Muscle of leg (tissue), 11 donors: ENCODE results near the gene OSBPL8. TPM values are rescaled to one million over a fixed set of nuclear protein-coding genes. Genes with fewer than 3 reads are reported as not detected.
"Not testable (repeated sequence)": the region's sequence is repeated elsewhere in the genome, so short reads cannot be mapped to it uniquely, and the experiment has no call there.

Source experiments
- DNase-seq: peaks from one replicate; pipeline ENCODE4 v3.0.0; 2013
- H3K27ac ChIP-seq: one replicate; pipeline ENCODE4 v1.5.1; 2013; ENCODE audit warnings: mild to moderate bottlenecking, low read length, control low read depth
- H3K27me3 ChIP-seq: one replicate; pipeline ENCODE4 v1.6.1; 2013; ENCODE audit warnings: low read length; ENCODE audit not compliant: control insufficient read depth, insufficient read depth
- H3K36me3 ChIP-seq: one replicate; pipeline ENCODE4 v1.6.1; 2013; ENCODE audit warnings: low read length; ENCODE audit not compliant: control insufficient read depth, insufficient read depth
- H3K4me1 ChIP-seq: one replicate; pipeline ENCODE4 v1.6.1; 2013; ENCODE audit warnings: low read length; ENCODE audit not compliant: control insufficient read depth, insufficient read depth
- H3K4me3 ChIP-seq: one replicate; pipeline ENCODE4 v1.5.1; 2013; ENCODE audit warnings: low read length, control low read depth
- H3K9me3 ChIP-seq: replicated peaks from 2 replicates; pipeline ENCODE4 v1.6.1; 2013; ENCODE audit warnings: low read depth, low read length; ENCODE audit not compliant: control insufficient read depth
- whole genome bisulfite sequencing: methylation state at CpG from one replicate; pipeline ENCODE4 v1.1.5; 2013; ENCODE audit warnings: missing lambda C conversion rate; ENCODE audit not compliant: insufficient coverage; 5-methylcytosine and 5-hydroxymethylcytosine counted together
- polyA plus RNA-seq, 8 donors: library from polyadenylated mRNA; unstranded; fragments of 120-200 nt; gene quantifications; one replicate each; pipeline versions ENCODE4 v1.2.1 to v1.2.3, GENCODE V29; 2013; ENCODE audit warnings: inconsistent platforms in 1 of 8, low replicate concordance in 1 of 8; ENCODE audit not compliant: insufficient read length in 8 of 8, insufficient read depth in 1 of 8
- total RNA-seq: library from RNA; stranded (reverse); fragments of 120-200 nt; gene quantifications from one replicate; pipeline ENCODE4 v1.2.4, GENCODE V29; 2013

Gene OSBPL8
- total and polyA plus RNA-seq, 9 donors = 14.5 to 36.4 (median 26.2) TPM

- no peak for DNase-seq
- H3K27ac ChIP-seq = no peak overlapping the region
- no peak overlapping the region for H3K4me3 ChIP-seq
- H3K9me3 ChIP-seq = no peaks in the 10 kb centered on the region
- WGBS = no CpG with 5 or more reads among the region's 1 CpG
- H3K4me1 ChIP-seq = peaks cover 6% of the 10 kb centered on the region
- no peaks in the 10 kb centered on the region for H3K36me3 ChIP-seq
- H3K27me3 ChIP-seq = no peaks in the 10 kb centered on the region
These were observed 214.0 kb downstream of the OSBPL8 start for GRCh38 chr12:76345569-76345968.

DNA sequence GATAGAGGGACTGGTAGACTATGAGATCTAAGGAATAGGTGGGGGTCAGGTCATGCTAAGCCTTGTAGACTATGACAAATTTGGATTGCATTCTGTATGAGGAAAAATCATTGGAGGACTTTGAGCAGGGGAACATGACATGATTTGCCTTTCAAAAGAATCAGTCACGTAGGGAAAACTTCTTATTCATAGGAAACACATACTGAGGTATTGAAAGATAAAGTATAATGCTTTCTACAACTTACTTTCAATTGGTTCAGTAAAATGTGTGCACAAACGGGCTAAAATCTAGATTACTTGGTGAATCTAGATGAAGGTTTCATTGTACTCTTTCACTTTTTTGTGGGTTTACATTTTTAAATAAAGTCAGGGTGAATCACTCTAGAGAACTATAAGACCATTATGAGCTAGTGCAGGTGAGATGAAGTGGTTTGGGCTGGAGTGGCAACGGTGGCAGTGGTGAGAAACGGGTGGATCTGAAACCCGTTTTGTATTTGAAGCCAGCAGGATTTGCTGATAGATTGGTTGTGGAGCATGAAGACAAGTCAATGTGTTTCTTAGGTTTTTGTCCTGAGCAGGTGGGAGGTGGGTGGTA, 218.0 kb downstream of the OSBPL8 start:
- Histone ChIP-seq H3K4me1 (no peaks in the 10 kb centered on the region), H3K36me3 (no peaks in the 10 kb centered on the region), H3K4me3 (no peak overlapping the region), H3K9me3 (no peaks in the 10 kb centered on the region), H3K27me3 (no peaks in the 10 kb centered on the region), H3K27ac (no peak overlapping the region)
- DNase-seq = no peak
- 91% methylated on average over 3 of the region's 5 CpGs for WGBS

DNA sequence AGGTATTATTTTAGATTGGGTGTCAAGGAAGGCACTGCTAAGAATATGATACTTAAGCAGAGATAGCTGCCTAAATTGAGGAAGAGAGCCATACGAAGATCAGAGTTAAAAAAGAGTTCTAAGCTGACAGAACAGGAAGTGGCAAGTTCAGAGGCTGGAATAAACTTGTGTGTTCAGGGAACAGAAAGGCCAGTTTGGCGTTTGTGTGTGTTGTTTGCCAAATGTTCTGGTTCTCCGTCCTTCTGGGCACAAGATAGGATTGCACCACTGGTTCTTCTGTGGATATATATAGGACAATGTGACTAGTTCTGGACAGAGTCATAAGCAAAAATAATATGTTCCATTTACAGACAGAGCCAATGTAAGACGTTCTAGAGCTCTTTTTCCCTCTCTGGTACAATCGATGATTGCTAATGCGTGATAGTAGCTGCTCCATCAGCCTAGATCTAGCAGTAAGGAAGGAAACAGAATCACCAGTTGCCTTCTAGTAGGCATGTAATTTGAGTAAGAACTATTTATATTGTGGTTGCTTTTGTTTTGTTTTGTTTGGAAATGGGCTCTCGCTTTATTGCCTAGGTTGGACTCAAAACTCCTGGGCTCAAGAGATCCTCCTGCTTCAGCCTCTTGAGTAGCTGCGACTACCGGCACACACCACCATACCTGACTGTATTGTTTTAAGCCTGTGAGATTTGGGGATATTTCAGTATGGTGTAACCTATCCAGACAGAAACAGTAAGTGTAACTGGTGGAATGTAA, 218.7 kb downstream of the OSBPL8 start:
- Histone ChIP-seq H3K27ac (no peak overlapping the region), H3K4me1 (no peaks in the 10 kb centered on the region), H3K27me3 (no peaks in the 10 kb centered on the region), H3K36me3 (no peaks in the 10 kb centered on the region), H3K4me3 (no peak overlapping the region), H3K9me3 (no peaks in the 10 kb centered on the region)
- 45% methylated on average over 3 of the region's 9 CpGs for WGBS
- no peak for DNase-seq

GRCh38 chr12:76337583-76337982, 222.0 kb downstream of the OSBPL8 start:
- WGBS = no CpG with 5 or more reads among the region's 3 CpGs
- no peaks in the 10 kb centered on the region for H3K27me3 ChIP-seq

GRCh38 chr12:76332606-76333005, 227.0 kb downstream of the OSBPL8 start:
- no CpG with 5 or more reads among the region's 1 CpG for WGBS
- DNase-seq = no peak
- Histone ChIP-seq H3K27me3 (no peaks in the 10 kb centered on the region), H3K4me1 (no peaks in the 10 kb centered on the region), H3K27ac (no peak overlapping the region), H3K4me3 (no peak overlapping the region), H3K36me3 (no peaks in the 10 kb centered on the region), H3K9me3 (peaks cover 2% of the 10 kb centered on the region)

More at GRCh38 chr12:76337583-76337982, 222.0 kb downstream of the OSBPL8 start:
- no peak for DNase-seq
- no peaks in the 10 kb centered on the region for H3K9me3 ChIP-seq
- H3K4me1 ChIP-seq = no peaks in the 10 kb centered on the region
- H3K27ac ChIP-seq = no peak overlapping the region
- no peak overlapping the region for H3K4me3 ChIP-seq
- no peaks in the 10 kb centered on the region for H3K36me3 ChIP-seq

GRCh38 chr12:76329606-76330005, 230.0 kb downstream of the OSBPL8 start:
- WGBS = no CpG with 5 or more reads among the region's 5 CpGs
- DNase-seq = no peak
- Histone ChIP-seq H3K4me3 (no peak overlapping the region), H3K27me3 (no peaks in the 10 kb centered on the region), H3K4me1 (no peaks in the 10 kb centered on the region), H3K36me3 (no peaks in the 10 kb centered on the region), H3K27ac (no peak overlapping the region), H3K9me3 (peaks cover 2% of the 10 kb centered on the region)

DNA sequence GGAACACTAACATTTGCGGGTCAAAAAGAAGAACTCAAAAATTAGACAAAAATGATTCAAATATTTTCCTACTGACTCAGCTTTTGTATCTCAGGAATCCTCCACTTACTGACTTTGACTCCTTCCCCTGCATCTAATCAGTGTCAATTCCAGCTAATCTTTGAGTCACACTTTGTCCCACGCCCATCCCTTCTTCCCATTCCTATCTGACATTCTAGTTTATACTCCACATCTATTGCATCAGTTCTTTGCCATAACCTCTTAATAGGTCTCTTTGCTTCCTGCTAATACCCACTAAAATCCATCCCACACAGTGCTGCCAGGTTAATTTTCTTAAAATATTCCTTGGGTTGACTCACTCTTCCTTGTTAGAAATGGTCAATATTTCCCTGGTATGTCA, 230.4 kb downstream of the OSBPL8 start:
- no peaks in the 10 kb centered on the region for H3K4me1 ChIP-seq
- H3K9me3 ChIP-seq = peaks cover 2% of the 10 kb centered on the region
- WGBS = 86% methylated on average over 2 of the region's 2 CpGs
- H3K4me3 ChIP-seq = no peak overlapping the region
- no peaks in the 10 kb centered on the region for H3K27me3 ChIP-seq
- no peaks in the 10 kb centered on the region for H3K36me3 ChIP-seq
- H3K27ac ChIP-seq = no peak overlapping the region
- no peak for DNase-seq

GRCh38 chr12:76319595-76320319, 239.8 kb downstream of the OSBPL8 start:
- WGBS = 95% methylated on average over 17 of the region's 32 CpGs
- not testable (repeated sequence) for H3K9me3 ChIP-seq, H3K36me3 ChIP-seq, DNase-seq, H3K27ac ChIP-seq, H3K4me3 ChIP-seq, H3K27me3 ChIP-seq, H3K4me1 ChIP-seq

GRCh38 chr12:76318773-76319594, 240.6 kb downstream of the OSBPL8 start:
- Histone ChIP-seq H3K36me3 (no peaks in the 10 kb centered on the region), H3K27me3 (no peaks in the 10 kb centered on the region), H3K4me3 (no peak overlapping the region), H3K9me3 (no peaks in the 10 kb centered on the region), H3K4me1 (no peaks in the 10 kb centered on the region), H3K27ac (no peak overlapping the region)
- WGBS = no CpG with 5 or more reads among the region's 1 CpG
- no peak for DNase-seq

DNA sequence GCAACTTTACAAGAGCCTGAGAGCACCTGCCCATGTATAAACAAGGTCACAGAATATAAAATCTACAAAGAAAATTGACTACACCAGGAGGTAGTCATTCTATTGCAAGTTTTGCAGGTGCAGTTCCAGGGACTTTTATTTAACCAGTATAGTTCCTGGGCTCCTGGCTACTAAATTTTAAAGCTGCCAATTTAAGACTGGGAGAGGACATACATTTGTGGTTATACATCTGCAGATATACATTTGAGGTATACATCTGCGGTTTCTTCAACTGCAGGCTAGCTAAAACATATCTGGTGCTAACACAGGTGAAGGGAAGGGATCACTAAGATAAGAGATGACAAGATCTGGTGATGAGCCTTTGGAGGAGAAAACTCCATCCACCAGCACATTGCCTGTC, 241.6 kb downstream of the OSBPL8 start:
- H3K4me3 ChIP-seq = no peak overlapping the region
- H3K4me1 ChIP-seq = no peaks in the 10 kb centered on the region
- no peaks in the 10 kb centered on the region for H3K27me3 ChIP-seq
- no peaks in the 10 kb centered on the region for H3K36me3 ChIP-seq
- H3K27ac ChIP-seq = no peak overlapping the region
- DNase-seq = no peak
- WGBS = no CpG with 5 or more reads among the region's 1 CpG
- no peaks in the 10 kb centered on the region for H3K9me3 ChIP-seq
